PC-3 (cell line): ENCODE measurements around the gene ASAP3. TPM values are rescaled to one million over a fixed set of nuclear protein-coding genes. Genes with fewer than 3 reads are reported as not detected.

Experiments
- ATAC-seq: fragments of 200-7000 bp; cut with Tn5 transposase; 2 replicates; pipeline ENCODE4 v1.9.1; 2020; ENCODE audit warnings: mild to moderate bottlenecking, moderate library complexity
- BruUV-seq: library from RNA; stranded (reverse); fragments of 400-500 nt; replicated peaks from 2 replicates; lab custom pipeline; 2021; lab: Mats Ljungman, UMichigan
- CTCF ChIA-PET: fragments of 300-600 bp; sonication (Branson Sonifier 250); formaldehyde crosslinking; loops from one replicate; lab custom pipeline; 2022; ENCODE audit warnings: antibody characterized with exemption; lab: Charles Lee
- POLR2A ChIA-PET: fragments of 300-600 bp; sonication (Branson Sonifier 250); formaldehyde crosslinking; loops from one replicate; lab custom pipeline; 2022; ENCODE audit warnings: antibody characterized with exemption; ENCODE audit not compliant: unreplicated experiment; lab: Charles Lee
- DNase-seq: peaks from one replicate; pipeline ENCODE4 v3.0.0-alpha.2; 2015
- H2AFZ ChIP-seq: fragments of 300-600 bp; sonication (generic); 2 replicates; pipeline ENCODE4 v1.6.0; 2016; ENCODE audit warnings: antibody characterized with exemption, low read length
- H3F3A ChIP-seq: fragments of 300-600 bp; sonication (generic); one replicate; pipeline ENCODE4 v1.6.0; 2017; ENCODE audit warnings: antibody characterized with exemption, low read length, control low read depth, mild to moderate bottlenecking; ENCODE audit not compliant: unreplicated experiment
- H3K27ac ChIP-seq: fragments of 300-600 bp; sonication (generic); 2 replicates; pipeline ENCODE4 v1.5.1; 2016; ENCODE audit warnings: mild to moderate bottlenecking, low read length
- H3K27me3 ChIP-seq: fragments of 300-600 bp; sonication (generic); 2 replicates; pipeline ENCODE4 v1.6.1; 2016; ENCODE audit warnings: low read length, mixed read lengths
- H3K36me3 ChIP-seq: fragments of 300-600 bp; sonication (generic); 2 replicates; pipeline ENCODE4 v1.6.1; 2016; ENCODE audit warnings: low read depth, mixed run types, low read length, mixed read lengths
- H3K4me1 ChIP-seq: fragments of 300-600 bp; sonication (generic); 2 replicates; pipeline ENCODE4 v1.5.1; 2016; ENCODE audit warnings: low read length; ENCODE audit not compliant: insufficient read depth
- H3K4me2 ChIP-seq: fragments of 300-600 bp; sonication (generic); 2 replicates; pipeline ENCODE4 v1.6.0; 2016; ENCODE audit warnings: low read length
- H3K4me3 ChIP-seq: fragments of 300-600 bp; sonication (generic); 2 replicates; pipeline ENCODE4 v1.5.1; 2016; ENCODE audit warnings: mild to moderate bottlenecking, low read length, mixed read lengths
- H3K79me2 ChIP-seq: fragments of 300-600 bp; sonication (generic); 2 replicates; pipeline ENCODE4 v1.6.1; 2017; ENCODE audit warnings: low read length, mixed read lengths
- H3K9ac ChIP-seq: fragments of 300-600 bp; sonication (generic); 2 replicates; pipeline ENCODE4 v1.6.0; 2016; ENCODE audit warnings: mild to moderate bottlenecking, low read length
- H3K9me2 ChIP-seq: fragments of 300-600 bp; sonication (generic); replicated peaks from 2 replicates; pipeline ENCODE4 v1.6.1; 2016; ENCODE audit warnings: mixed run types, low read length, mixed read lengths
- H3K9me3 ChIP-seq: fragments of 300-600 bp; sonication (generic); 2 replicates; pipeline ENCODE4 v1.6.1; 2016; ENCODE audit warnings: low read length, mixed read lengths
- H4K20me1 ChIP-seq: fragments of 300-600 bp; sonication (generic); 2 replicates; pipeline ENCODE4 v1.6.1; 2016; ENCODE audit warnings: low read length, mixed read lengths
- CTCF ChIP-seq: fragments of 300-600 bp; sonication (generic); conservative IDR thresholded peaks from 2 replicates; pipeline ENCODE4 v1.5.1; 2017; ENCODE audit warnings: antibody characterized with exemption, low read depth, mild to moderate bottlenecking, low read length
- EZH2 ChIP-seq: fragments of 300-600 bp; sonication (generic); IDR thresholded peaks from one replicate; pipeline ENCODE4 v1.6.1; 2017; ENCODE audit warnings: antibody characterized with exemption, mild to moderate bottlenecking, low read length; ENCODE audit not compliant: unreplicated experiment
- EZH2phosphoT487 ChIP-seq: fragments of 300-600 bp; sonication (generic); IDR thresholded peaks from 2 replicates; pipeline ENCODE4 v1.6.1; 2018; ENCODE audit warnings: mild to moderate bottlenecking, antibody characterized with exemption, low read length, borderline replicate concordance
- intact Hi-C: fragments of 100-400 bp; cut with micrococcal nuclease; formaldehyde crosslinking; loops from 2 replicates; pipeline ENCODE4 v1.9.0; 2023
- total RNA-seq: library from RNA; depleted of rRNA; stranded (reverse); fragments of >200 nt; gene quantifications from 2 replicates; pipeline ENCODE4 v1.2.3, GENCODE V29; 2014

The ASAP3 gene
- total RNA-seq, 1 experiment from 2014 or later = 12.8 TPM

GRCh38 chr1:23394684-23395083, 89.3 kb downstream of the ASAP3 start:
- DNase-seq = no peak
- TF ChIP-seq EZH2phosphoT487 (no peak), CTCF (no peak)
- BruUV-seq = no TSS peak
- CTCF ChIA-PET = no interaction called here
- Histone ChIP-seq H2AFZ (no peak overlapping the region), H3K27me3 (no peaks in the 10 kb centered on the region), H3K9ac (no peak overlapping the region), H3K27ac (no peak overlapping the region), H3K9me3 (no peaks in the 10 kb centered on the region), H4K20me1 (no peaks in the 10 kb centered on the region), H3K79me2 (no peaks in the 10 kb centered on the region), H3K36me3 (no peaks in the 10 kb centered on the region), H3F3A (no peaks in the 10 kb centered on the region), H3K4me3 (no peak overlapping the region), H3K4me1 (no peaks in the 10 kb centered on the region), H3K9me2 (no peaks in the 10 kb centered on the region), H3K4me2 (no peak overlapping the region)
- no peak for ATAC-seq
- intact Hi-C loops = no loop called here
- POLR2A ChIA-PET = no interaction called here

DNA sequence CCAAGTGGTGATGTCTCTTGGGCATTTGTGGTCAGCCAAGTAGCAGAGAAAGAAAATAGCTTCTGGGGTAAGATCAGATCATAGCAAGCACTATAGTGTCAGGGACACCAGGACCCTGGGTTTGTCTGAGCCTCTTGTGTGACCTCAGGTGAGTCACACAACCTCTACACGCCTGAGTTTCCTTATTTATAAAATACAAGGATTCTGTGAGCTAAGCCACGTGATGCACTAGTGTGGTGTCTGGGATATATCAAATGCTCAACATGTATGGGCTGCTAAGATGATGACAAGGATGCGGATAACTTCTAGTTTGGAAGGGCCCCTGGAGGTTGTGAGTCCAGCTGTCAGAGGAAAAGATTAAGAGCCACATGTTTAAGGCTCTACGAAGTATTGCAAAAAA, 89.8 kb downstream of the ASAP3 start:
- no peak overlapping the region for H3K4me3 ChIP-seq
- no peaks in the 10 kb centered on the region for H3K79me2 ChIP-seq
- no peak overlapping the region for H3K4me2 ChIP-seq
- no peaks in the 10 kb centered on the region for H3F3A ChIP-seq
- H3K27me3 ChIP-seq = no peaks in the 10 kb centered on the region
- no peak for TF ChIP-seq EZH2phosphoT487
- TF ChIP-seq CTCF = no peak
- TF ChIP-seq EZH2 = no peak
- ATAC-seq (no peak), DNase-seq (no peak)
- BruUV-seq = no TSS peak
- H3K36me3 ChIP-seq = no peaks in the 10 kb centered on the region
- no peak overlapping the region for H2AFZ ChIP-seq
- POLR2A ChIA-PET = no interaction called here
- intact Hi-C loops = no loop called here
- no peaks in the 10 kb centered on the region for H3K4me1 ChIP-seq
- no peak overlapping the region for H3K9ac ChIP-seq
- no peak overlapping the region for H3K27ac ChIP-seq
- CTCF ChIA-PET = no interaction called here
- H3K9me2 ChIP-seq = no peaks in the 10 kb centered on the region
- H4K20me1 ChIP-seq = no peaks in the 10 kb centered on the region
- no peaks in the 10 kb centered on the region for H3K9me3 ChIP-seq

GRCh38 chr1:23393706-23394105, 90.3 kb downstream of the ASAP3 start:
- H3K4me2 ChIP-seq = no peak overlapping the region
- H2AFZ ChIP-seq = no peak overlapping the region
- TF ChIP-seq CTCF = no peak
- no peak for TF ChIP-seq EZH2
- no peak for TF ChIP-seq EZH2phosphoT487
- BruUV-seq = no TSS peak
- POLR2A ChIA-PET = no interaction called here
- H3K9ac ChIP-seq = no peak overlapping the region
- H3K9me2 ChIP-seq = no peaks in the 10 kb centered on the region
- intact Hi-C loops = no loop called here
- CTCF ChIA-PET = no interaction called here
- no peaks in the 10 kb centered on the region for H3K36me3 ChIP-seq
- no peaks in the 10 kb centered on the region for H3K27me3 ChIP-seq
- no peak overlapping the region for H3K27ac ChIP-seq
- ATAC-seq = peak; percentile 45; the same call in 1 of the 2 replicates
- DNase-seq = peak; percentile 4
- no peak overlapping the region for H3K4me3 ChIP-seq
- no peaks in the 10 kb centered on the region for H3K4me1 ChIP-seq
- no peaks in the 10 kb centered on the region for H4K20me1 ChIP-seq
- H3F3A ChIP-seq = no peaks in the 10 kb centered on the region
- no peaks in the 10 kb centered on the region for H3K9me3 ChIP-seq
- no peaks in the 10 kb centered on the region for H3K79me2 ChIP-seq
